ENCODE data around the gene LSP1.

Gene LSP1

GRCh38 chr11:1868636-1869291 is 15.9 kb downstream of the LSP1 start:
- DNase-seq (ENCODE audit: low spot score), result no peak
- no peak for TF ChIP-seq CTCF (IDR thresholded peaks at IDR 0.05; ENCODE audit: borderline replicate concordance, control extremely low read depth, extremely low read depth, insufficient read depth, missing control alignments)
- in situ Hi-C loops (cut with MboI; ENCODE audit: low sequenced_read_pairs, unreplicated experiment), result no loop called here

- in situ Hi-C loops (cut with MboI; ENCODE audit: low sequenced_read_pairs, unreplicated experiment), result no loop called here
These were observed 16.8 kb downstream of the LSP1 start for GRCh38 chr11:1869427-1870325.

GRCh38 chr11:1870326-1870696 is 17.4 kb downstream of the LSP1 start:
- in situ Hi-C loops (cut with MboI; ENCODE audit: low sequenced_read_pairs, unreplicated experiment), result no loop called here
- no peak for DNase-seq (ENCODE audit: low spot score)

More at GRCh38 chr11:1869427-1870325, 16.8 kb downstream of the LSP1 start:
- no peak for DNase-seq (ENCODE audit: low spot score)
- TF ChIP-seq CTCF (IDR thresholded peaks at IDR 0.05; ENCODE audit: borderline replicate concordance, control extremely low read depth, extremely low read depth, insufficient read depth, missing control alignments), result no peak

GRCh38 chr11:1870721-1871466 is 18.0 kb downstream of the LSP1 start:
- no peak for TF ChIP-seq CTCF (IDR thresholded peaks at IDR 0.05; ENCODE audit: borderline replicate concordance, control extremely low read depth, extremely low read depth, insufficient read depth, missing control alignments)
- in situ Hi-C loops (cut with MboI; ENCODE audit: low sequenced_read_pairs, unreplicated experiment), result no loop called here
- DNase-seq (ENCODE audit: low spot score), result no peak

More at GRCh38 chr11:1870326-1870696, 17.4 kb downstream of the LSP1 start:
- TF ChIP-seq CTCF (IDR thresholded peaks at IDR 0.05; ENCODE audit: borderline replicate concordance, control extremely low read depth, extremely low read depth, insufficient read depth, missing control alignments), result no peak

- no peak for TF ChIP-seq CTCF (IDR thresholded peaks at IDR 0.05; ENCODE audit: borderline replicate concordance, control extremely low read depth, extremely low read depth, insufficient read depth, missing control alignments)
- in situ Hi-C loops (cut with MboI; ENCODE audit: low sequenced_read_pairs, unreplicated experiment), result no loop called here
- no peak for DNase-seq (ENCODE audit: low spot score)
These were observed 18.6 kb downstream of the LSP1 start for GRCh38 chr11:1871531-1871930.

GRCh38 chr11:1872267-1872985 is 19.5 kb downstream of the LSP1 start:
- no peak for DNase-seq (ENCODE audit: low spot score)
- no peak for TF ChIP-seq CTCF (IDR thresholded peaks at IDR 0.05; ENCODE audit: borderline replicate concordance, control extremely low read depth, extremely low read depth, insufficient read depth, missing control alignments)
- in situ Hi-C loops (cut with MboI; ENCODE audit: low sequenced_read_pairs, unreplicated experiment), result no loop called here

Measured in GM13976 (cell line).